ENCODE results near the gene CTDSPL. TPM values are rescaled to one million over a fixed set of nuclear protein-coding genes. Genes with fewer than 3 reads are reported as not detected.

Gene CTDSPL
- total RNA-seq, 1 experiment from 2014 or later = 34.4 TPM

- Histone ChIP-seq H3K36me3 (ENCODE audit: control insufficient read depth in 1 of 2, insufficient read depth in 2 of 2, low read length in 2 of 2) (no peaks in the 10 kb centered on the region), H3K79me2 (ENCODE audit: insufficient read depth, low read length) (no peaks in the 10 kb centered on the region), H3K9ac (ENCODE audit: low read length) (peak overlapping the region; percentile 71), H3K9me3 (ENCODE audit: control insufficient read depth in 1 of 2, insufficient read depth in 1 of 2, low read depth in 1 of 2, low read length in 2 of 2) (no peaks in the 10 kb centered on the region), H3K27me3 (ENCODE audit: insufficient read depth, low read length) (no peaks in the 10 kb centered on the region), H3K9me2 (ENCODE audit: insufficient read depth) (no peaks in the 10 kb centered on the region), H3K27ac (ENCODE audit: low read depth, low read length) (peak overlapping the region; percentile 49; the same call in 1 of the 2 replicates), H3K4me2 (ENCODE audit: low read length) (peak overlapping the region; percentile 95), H3K4me1 (ENCODE audit: control insufficient read depth in 1 of 2, insufficient read depth in 2 of 2, low read length in 2 of 2) (peaks cover 11 to 37% of the 10 kb centered on the region in 2 experiments), H2AFZ (ENCODE audit: low read depth, low read length, poor library complexity, severe bottlenecking) (no peak overlapping the region), H4K20me1 (ENCODE audit: insufficient read depth) (no peaks in the 10 kb centered on the region), H3K4me3 (replicated peaks in 1 of 2; ENCODE audit: low read depth in 1 of 2, low read length in 2 of 2) (no peak overlapping the region)
- no peak for ATAC-seq
- TF ChIP-seq ATF3 (IDR thresholded peaks at IDR 0.05) (no peak), EGR1 (IDR thresholded peaks at IDR 0.05; ENCODE audit: low read depth) (no peak), TCF7L2 (IDR thresholded peaks at IDR 0.05; ENCODE audit: borderline replicate concordance, extremely low read depth, insufficient read depth, insufficient read length) (no peak), ZBTB33 (IDR thresholded peaks at IDR 0.05; ENCODE audit: extremely low read depth, insufficient replicate concordance, low read length) (no peak), ZFX (IDR thresholded peaks at IDR 0.05) (no peak), POLR2A (IDR thresholded peaks at IDR 0.05; ENCODE audit: borderline replicate concordance, extremely low read depth, insufficient read depth, insufficient read length) (peak; percentile 16)
- RAD21 ChIA-PET (ENCODE audit: low non-redundant PET in 1 of 2, low total read pairs in 2 of 2, uncharacterized antibody in 2 of 2, unreplicated experiment in 2 of 2) = no interaction called here
- intact Hi-C loops (cut with micrococcal nuclease) = no loop called here
- no TSS peak for BruUV-seq (replicated peaks)
- CTCF ChIA-PET = interaction anchor here (1.3 to 1.6 kb wide), 3 partner anchors 24 to 142 kb away, joined by 3 to 24 read pairs (median 22); no protein-coding TSS in a partner anchor
- POLR2A ChIA-PET = no interaction called here
- no peak for DNase-seq (ENCODE audit: low read depth, low spot score)
These were observed 136.2 kb downstream of the CTDSPL start for GRCh38 chr3:37997791-37998370.

- TF ChIP-seq SIN3A (IDR thresholded peaks at IDR 0.05; ENCODE audit: low read depth) (no peak), JUND (IDR thresholded peaks at IDR 0.05) (no peak), ELF1 (IDR thresholded peaks at IDR 0.05; ENCODE audit: borderline replicate concordance, low read depth) (no peak), CTCF (IDR thresholded peaks at IDR 0.05 in 2 of 3, conservative IDR thresholded peaks at IDR 0.05 in 1 of 3; ENCODE audit: borderline replicate concordance in 1 of 3, insufficient read depth in 1 of 3, low read depth in 2 of 3, low read length in 2 of 3) (no peak)
- no peaks in the 10 kb centered on the region for H3K36me3 ChIP-seq (ENCODE audit: control insufficient read depth in 1 of 2, insufficient read depth in 2 of 2, low read length in 2 of 2)
- no peak overlapping the region for H3K4me3 ChIP-seq (replicated peaks in 1 of 2; ENCODE audit: low read depth in 1 of 2, low read length in 2 of 2)
- CTCF ChIA-PET = no interaction called here
- ATAC-seq = no peak
- RAD21 ChIA-PET (ENCODE audit: low non-redundant PET in 1 of 2, low total read pairs in 2 of 2, uncharacterized antibody in 2 of 2, unreplicated experiment in 2 of 2) = no interaction called here
- no peaks in the 10 kb centered on the region for H3K79me2 ChIP-seq (ENCODE audit: insufficient read depth, low read length)
- no peaks in the 10 kb centered on the region for H3K9me3 ChIP-seq (ENCODE audit: control insufficient read depth in 1 of 2, insufficient read depth in 1 of 2, low read depth in 1 of 2, low read length in 2 of 2)
- BruUV-seq (replicated peaks) = no TSS peak
- intact Hi-C loops (cut with micrococcal nuclease) = no loop called here
- no peaks in the 10 kb centered on the region for H3K27me3 ChIP-seq (ENCODE audit: insufficient read depth, low read length)
- peaks cover 11 to 41% of the 10 kb centered on the region in 2 experiments for H3K4me1 ChIP-seq (ENCODE audit: control insufficient read depth in 1 of 2, insufficient read depth in 2 of 2, low read length in 2 of 2)
- no peak overlapping the region for H2AFZ ChIP-seq (ENCODE audit: low read depth, low read length, poor library complexity, severe bottlenecking)
- H3K9me2 ChIP-seq (ENCODE audit: insufficient read depth) = no peaks in the 10 kb centered on the region
- H4K20me1 ChIP-seq (ENCODE audit: insufficient read depth) = no peaks in the 10 kb centered on the region
- no peak overlapping the region for H3K9ac ChIP-seq (ENCODE audit: low read length)
- peak overlapping the region; percentile 72; the same call in 1 of the 2 replicates for H3K4me2 ChIP-seq (ENCODE audit: low read length)
- POLR2A ChIA-PET = no interaction called here
- no peak for DNase-seq (ENCODE audit: low read depth, low spot score)
- H3K27ac ChIP-seq (ENCODE audit: low read depth, low read length) = no peak overlapping the region
These were observed 138.2 kb downstream of the CTDSPL start for GRCh38 chr3:37999836-38000235.

All from HCT116 (cell line).